PC-9 (cell line): Measurements from ENCODE around the gene DCTN1.
"Not testable (repeated sequence)": the region's sequence is repeated elsewhere in the genome, so short reads cannot be mapped to it uniquely, and the experiment has no call there.

Experiments
- CTCF ChIP-seq: fragments of 200-600 bp; sonication (generic); conservative IDR thresholded peaks from 2 replicates; pipeline ENCODE4 v1.6.1; 2017; ENCODE audit warnings: mixed run types, antibody characterized with exemption, mild to moderate bottlenecking, moderate library complexity
- EZH2 ChIP-seq: fragments of 200-600 bp; sonication (generic); IDR thresholded peaks from 2 replicates; pipeline ENCODE4 v1.8.0; 2017; ENCODE audit warnings: antibody characterized with exemption, low read depth

GRCh38 chr2:74336227-74336626 is 43.9 kb downstream of the DCTN1 start:
- not testable (repeated sequence) for TF ChIP-seq CTCF, EZH2
